ENCODE results near the gene GPR146. TPM values are rescaled to one million over a fixed set of nuclear protein-coding genes. Genes with fewer than 3 reads are reported as not detected.
"Not testable (repeated sequence)": the region's sequence is repeated elsewhere in the genome, so short reads cannot be mapped to it uniquely, and the experiment has no call there.

Gene GPR146
- total and polyA plus RNA-seq, 11 donors = 11.1 to 56.8 (median 25.2) TPM

- no peak overlapping the region for H3K4me3 ChIP-seq
- peaks cover 0 to 40% (median 25%) of the 10 kb centered on the region in 9 donors for H3K36me3 ChIP-seq
- H3K27ac ChIP-seq = no peak overlapping the region
- 88 to 94% (median 90%) methylated on average over 26 to 52 of the region's 52 CpGs for WGBS, 4 donors
- no peaks in the 10 kb centered on the region for H3K9me3 ChIP-seq
- no peaks in the 10 kb centered on the region for H3K4me1 ChIP-seq
- ATAC-seq (no peak), DNase-seq (no peak)
- no peaks in the 10 kb centered on the region for H3K27me3 ChIP-seq
- TF ChIP-seq CTCF (IDR thresholded peaks at IDR 0.05) (no peak), POLR2A (IDR thresholded peaks at IDR 0.05) (no peak)
- intact Hi-C loops (cut with DNase I) = loop anchor here in 6 of 10 donors (10.0 kb wide), 3 partner anchors 135 to 175 kb away; a partner anchor contains a TSS
These were observed 44.1 kb upstream of the GPR146 start for GRCh38 chr7:999941-1000935.

GRCh38 chr7:1001069-1001770 is 43.1 kb upstream of the GPR146 start:
- ATAC-seq; H3K27me3 ChIP-seq; H3K27ac ChIP-seq; H3K4me3 ChIP-seq; H3K4me1 ChIP-seq; intact Hi-C loops (cut with DNase I); H3K9me3 ChIP-seq; DNase-seq: not testable (repeated sequence)
- 89 to 94% (median 92%) methylated on average over 8 to 14 of the region's 14 CpGs for WGBS, 4 donors
- H3K36me3 ChIP-seq = peaks cover 0 to 37% (median 25%) of the 10 kb centered on the region in 9 donors

GRCh38 chr7:1002026-1002425 is 42.3 kb upstream of the GPR146 start:
- H3K4me3 ChIP-seq; intact Hi-C loops (cut with DNase I); H3K4me1 ChIP-seq; ATAC-seq; H3K9me3 ChIP-seq; DNase-seq; H3K27me3 ChIP-seq; H3K27ac ChIP-seq: not testable (repeated sequence)
- WGBS, 4 donors = 90 to 94% (median 91%) methylated on average over 4 of the region's 4 CpGs
- peaks cover 0 to 37% (median 26%) of the 10 kb centered on the region in 9 donors for H3K36me3 ChIP-seq

GRCh38 chr7:1002445-1002844 is 41.9 kb upstream of the GPR146 start:
- H3K4me3 ChIP-seq; ATAC-seq; H3K4me1 ChIP-seq; H3K27ac ChIP-seq; H3K27me3 ChIP-seq; H3K9me3 ChIP-seq; intact Hi-C loops (cut with DNase I); DNase-seq: not testable (repeated sequence)
- WGBS, 4 donors = 80 to 91% (median 87%) methylated on average over 3 to 6 of the region's 7 CpGs
- peaks cover 0 to 37% (median 22%) of the 10 kb centered on the region in 9 donors for H3K36me3 ChIP-seq

GRCh38 chr7:1004018-1004852 is 40.1 kb upstream of the GPR146 start:
- TF ChIP-seq POLR2A (IDR thresholded peaks at IDR 0.05) (no peak), CTCF (IDR thresholded peaks at IDR 0.05) (no peak)
- Histone ChIP-seq H3K27me3 (no peaks in the 10 kb centered on the region), H3K4me3 (no peak overlapping the region), H3K4me1 (no peaks in the 10 kb centered on the region), H3K9me3 (no peaks in the 10 kb centered on the region), H3K27ac (no peak overlapping the region), H3K36me3 (peaks cover 0 to 34% (median 12%) of the 10 kb centered on the region in 9 donors)
- DNase-seq (no peak), ATAC-seq (peak in 3 of 4 donors; percentile 25 to 46 (median 34))
- intact Hi-C loops (cut with DNase I) = no loop called here
- WGBS, 4 donors = 79 to 87% (median 80%) methylated on average over 26 to 32 of the region's 32 CpGs
